GM12873 (cell line): ENCODE data around the gene PIGZ.

Experiments used
- CTCF ChIP-seq: IDR thresholded peaks from 2 replicates; pipeline ENCODE4 v1.5.1; 2012; ENCODE audit warnings: low read depth, mild to moderate bottlenecking, moderate library complexity, low read length, control low read depth; ENCODE audit not compliant: insufficient read depth; ENCODE audit errors: missing control alignments

PIGZ gene

DNA sequence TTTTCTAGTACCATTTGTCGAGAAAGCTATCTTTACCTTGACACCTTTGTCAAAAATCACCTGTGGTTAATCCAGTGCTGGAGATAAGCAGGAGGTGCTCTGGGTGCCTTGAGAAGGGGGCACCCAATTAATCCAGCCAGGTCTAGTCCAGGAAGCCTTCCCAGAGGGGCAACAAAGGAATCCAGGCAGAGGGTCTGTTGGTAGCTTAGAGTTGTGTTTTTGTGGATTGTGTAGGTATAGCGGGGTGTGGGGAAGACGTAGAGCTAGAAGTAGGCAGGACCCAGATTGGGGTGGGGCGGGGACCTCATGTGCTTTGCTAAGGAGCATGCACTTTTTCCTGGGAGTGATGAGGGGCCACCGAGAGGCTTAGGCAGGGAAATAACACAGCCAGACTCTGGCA lies 6.0 kb upstream of the PIGZ start:
- TF ChIP-seq CTCF: no peak

GRCh38 chr3:196971094-196971698 lies 2.6 kb upstream of the PIGZ start:
- no peak for TF ChIP-seq CTCF

- TF ChIP-seq CTCF: no peak
These were observed 2.0 kb upstream of the PIGZ start for GRCh38 chr3:196970547-196971093.

GRCh38 chr3:196969660-196970546 lies 1.3 kb upstream of the PIGZ start:
- TF ChIP-seq CTCF: peak; percentile 70

DNA sequence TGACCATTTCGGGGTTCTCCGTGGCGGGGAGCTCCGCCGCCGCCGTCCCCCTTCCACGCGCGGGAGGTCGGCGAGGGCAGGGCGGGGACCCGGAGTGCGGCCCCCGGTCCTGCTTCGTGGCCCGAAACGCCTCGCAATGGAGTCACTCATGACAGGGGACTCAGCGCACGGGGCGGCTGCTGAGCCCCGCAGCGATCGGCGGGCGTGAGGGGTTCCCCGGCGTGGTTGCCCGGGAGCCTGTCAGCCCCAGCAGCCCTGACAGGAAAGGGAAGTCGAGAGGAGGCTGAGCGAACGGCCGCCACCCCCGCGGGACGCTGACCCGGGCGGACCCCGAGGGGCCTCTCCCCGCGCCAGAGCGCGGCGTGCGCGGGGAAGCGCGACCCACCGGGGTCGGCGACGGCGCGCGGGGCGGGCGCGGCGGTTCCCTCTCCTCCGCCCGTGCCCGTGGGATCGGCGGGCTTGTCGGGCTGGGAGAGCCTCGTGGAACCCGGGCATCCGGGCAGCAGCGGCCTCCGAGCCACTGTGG lies 564 bp upstream of the PIGZ start:
- TF ChIP-seq CTCF: no peak

DNA sequence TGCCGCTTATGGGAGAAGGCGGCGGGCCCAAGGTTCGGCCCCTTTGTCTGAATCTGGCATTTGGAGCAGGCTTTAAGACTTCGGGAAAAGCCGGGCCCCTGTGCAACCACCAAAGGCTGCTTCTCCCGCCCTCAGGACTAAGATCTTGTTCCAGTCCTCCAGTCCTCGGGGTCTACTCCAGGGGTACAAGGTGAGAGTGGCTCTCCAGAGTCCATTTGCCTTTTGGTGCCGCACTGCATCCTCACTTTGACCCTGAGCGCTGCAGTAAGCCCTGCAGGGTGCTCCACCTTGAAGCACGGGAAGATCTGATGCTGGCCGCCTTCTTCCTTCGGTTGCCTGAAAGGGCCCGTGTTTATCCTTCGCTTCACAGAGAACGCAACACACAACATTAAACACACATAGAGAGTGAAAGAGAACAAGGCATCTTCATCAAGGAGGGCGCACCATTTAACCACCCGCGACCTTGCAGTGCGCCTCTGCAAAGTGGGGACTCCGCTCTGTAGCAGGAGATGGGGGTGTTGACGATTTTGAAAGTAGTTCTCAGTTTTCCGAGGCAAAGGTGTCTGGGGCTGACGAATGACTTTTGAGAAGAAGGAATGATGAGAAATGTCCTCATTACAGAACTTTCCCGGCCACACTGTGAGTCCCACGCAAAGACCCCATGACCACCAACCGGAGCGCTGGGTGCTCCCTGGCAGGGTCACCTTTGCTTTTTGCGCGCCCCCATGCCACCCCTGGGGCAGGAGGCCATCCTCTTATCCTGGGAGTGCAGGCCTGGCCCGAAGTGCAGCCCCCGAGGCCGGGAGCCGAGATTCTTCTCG lies 1.0 kb downstream of the PIGZ start:
- no peak for TF ChIP-seq CTCF
